Epithelial cell of proximal tubule (primary cell): ENCODE measurements around the gene SLC6A16. TPM values are rescaled to one million over a fixed set of nuclear protein-coding genes. Genes with fewer than 3 reads are reported as not detected.
"Not testable (repeated sequence)": the region's sequence is repeated elsewhere in the genome, so short reads cannot be mapped to it uniquely, and the experiment has no call there.

Source experiments
- DNase-seq: peaks from one replicate; pipeline ENCODE4 v3.0.0-alpha.2; 2011; ENCODE audit warnings: low read depth
- H3K4me3 ChIP-seq: 2 replicates; pipeline ENCODE4 v1.5.1; 2011; ENCODE audit warnings: low read depth, mild to moderate bottlenecking, low read length
- CTCF ChIP-seq: conservative IDR thresholded peaks from 2 replicates; pipeline ENCODE4 v1.5.1; 2012; ENCODE audit warnings: low read depth, mild to moderate bottlenecking, low read length
- total RNA-seq: library from RNA; depleted of rRNA; stranded (reverse); fragments of >200 nt; gene quantifications from 2 replicates; pipeline ENCODE4 v1.2.3, GENCODE V29; 2015

The SLC6A16 gene
- total RNA-seq: 0.07 and 0.29 TPM in 2 replicates

GRCh38 chr19:49324801-49325576 is at the start of gene SLC6A16:
TSS of gene SLC6A16 (minus strand) at chr19:49325191. CDS start at chr19:49311347, 13,844 bp downstream.
- no peak for TF ChIP-seq CTCF
- H3K4me3 ChIP-seq: no peak within 1 kb of the TSS
- DNase-seq: no peak

- DNase-seq, H3K4me3 ChIP-seq: not testable (repeated sequence)
Observed at GRCh38 chr19:49373174-49373573, 48.2 kb upstream of the SLC6A16 start.

GRCh38 chr19:49371184-49371583 is 46.2 kb upstream of the SLC6A16 start:
- no peak for TF ChIP-seq CTCF
- no peak for DNase-seq
- H3K4me3 ChIP-seq: no peak overlapping the region

- TF ChIP-seq CTCF: no peak
- DNase-seq: no peak
- H3K4me3 ChIP-seq: no peak overlapping the region
Observed at GRCh38 chr19:49368711-49369358, 43.8 kb upstream of the SLC6A16 start.

- no peak overlapping the region for H3K4me3 ChIP-seq
- no peak for DNase-seq
- TF ChIP-seq CTCF: no peak
Observed at GRCh38 chr19:49366110-49366509, 41.1 kb upstream of the SLC6A16 start.

GRCh38 chr19:49364083-49364737 is 39.2 kb upstream of the SLC6A16 start:
- H3K4me3 ChIP-seq: peak overlapping the region; percentile 33
- TF ChIP-seq CTCF: no peak
- no peak for DNase-seq

- TF ChIP-seq CTCF: no peak
- peak within 1 kb of the TSS; percentile 76 for H3K4me3 ChIP-seq
- peak; percentile 66 for DNase-seq
Observed at GRCh38 chr19:49363268-49364082, 38.5 kb upstream of the SLC6A16 start, which contains the start of gene DKKL1. TSS of gene DKKL1 (plus strand) at chr19:49363877. CDS start at chr19:49363999, 122 bp downstream.
